ENCODE data around the gene GABRB3.

GRCh38 chr15:26620528-26621458, 152.1 kb downstream of the GABRB3 start:
- no peak for TF ChIP-seq CTCF (IDR thresholded peaks at IDR 0.05)
- TF ChIP-seq POLR2A (IDR thresholded peaks at IDR 0.05), result no peak

Measured in thyroid gland (tissue), 4 donors.